Stimulated activated naive CD8-positive, alpha-beta T cell treated with anti-CD3 and anti-CD28 coated beads, Interleukin-15, Interleukin-2, amounts not matched to agents 100 ng/mL and 50 ng/mL, for 24 hours (primary cell): ENCODE data around the gene EFCAB8.
A peak's percentile ranks its signal among the peaks of the same experiment; 100 is the strongest.

Experiments
- H3K27ac Mint-ChIP-seq: one replicate; pipeline ENCODE4 v1.8.0; 2021; ENCODE audit warnings: mild to moderate bottlenecking, mixed read lengths
- H3K27me3 Mint-ChIP-seq: one replicate; pipeline ENCODE4 v1.8.0; 2021; ENCODE audit warnings: mixed read lengths
- H3K36me3 Mint-ChIP-seq: one replicate; pipeline ENCODE4 v1.8.0; 2021; ENCODE audit warnings: low read depth, mixed read lengths
- H3K4me1 Mint-ChIP-seq: one replicate; pipeline ENCODE4 v1.8.0; 2021; ENCODE audit warnings: low read depth, mixed read lengths
- H3K4me3 Mint-ChIP-seq: one replicate; pipeline ENCODE4 v1.8.0; 2021; ENCODE audit warnings: mild to moderate bottlenecking, mixed read lengths
- H3K9me3 Mint-ChIP-seq: one replicate; pipeline ENCODE4 v1.8.0; 2021; ENCODE audit warnings: mixed read lengths

EFCAB8 gene

DNA sequence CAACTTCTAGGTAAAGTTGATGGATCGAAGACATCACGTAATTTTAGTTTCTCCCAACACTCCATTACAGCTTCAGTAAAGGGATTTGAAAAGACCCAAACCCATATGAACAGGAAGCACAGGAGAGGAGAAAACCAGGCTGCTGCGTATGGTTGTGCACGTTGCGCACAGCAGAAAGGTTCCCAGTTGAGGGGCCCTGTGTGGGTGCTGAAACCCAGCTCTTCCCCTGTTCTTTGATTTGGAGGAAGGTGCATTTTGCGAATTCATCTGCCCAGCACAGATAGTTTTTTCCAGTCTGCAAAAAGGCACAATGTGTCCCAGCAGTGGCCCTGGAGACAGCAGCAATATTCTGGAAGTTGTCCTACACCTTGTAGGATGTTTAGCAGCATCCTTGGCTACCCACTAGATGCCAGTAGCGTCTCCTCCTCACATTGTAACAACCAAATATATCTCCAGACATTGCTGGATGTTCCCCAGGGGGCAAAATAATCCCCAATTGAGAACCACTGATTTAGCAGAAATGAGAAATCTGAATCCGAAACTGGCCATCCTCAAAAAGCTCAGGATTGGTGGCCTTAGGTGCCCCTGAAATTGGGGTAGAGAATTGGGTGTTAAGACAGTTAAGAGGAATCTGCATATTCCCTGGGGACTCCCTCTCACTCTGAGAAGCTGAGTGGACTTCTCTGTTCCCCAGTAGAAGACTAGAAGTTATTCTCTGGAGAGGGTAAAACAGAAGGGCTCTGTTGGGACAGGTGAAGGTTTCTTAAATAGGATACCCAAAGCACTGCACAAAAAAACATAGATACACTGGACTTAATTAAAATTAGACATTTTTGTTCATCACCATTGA, 133.3 kb downstream of the EFCAB8 start:
- no peaks in the 10 kb centered on the region for H3K36me3 Mint-ChIP-seq
- peaks cover 7% of the 10 kb centered on the region for H3K9me3 Mint-ChIP-seq
- peaks cover 31% of the 10 kb centered on the region for H3K4me1 Mint-ChIP-seq
- no peaks in the 10 kb centered on the region for H3K27me3 Mint-ChIP-seq
- H3K4me3 Mint-ChIP-seq: no peak overlapping the region
- H3K27ac Mint-ChIP-seq: no peak overlapping the region

DNA sequence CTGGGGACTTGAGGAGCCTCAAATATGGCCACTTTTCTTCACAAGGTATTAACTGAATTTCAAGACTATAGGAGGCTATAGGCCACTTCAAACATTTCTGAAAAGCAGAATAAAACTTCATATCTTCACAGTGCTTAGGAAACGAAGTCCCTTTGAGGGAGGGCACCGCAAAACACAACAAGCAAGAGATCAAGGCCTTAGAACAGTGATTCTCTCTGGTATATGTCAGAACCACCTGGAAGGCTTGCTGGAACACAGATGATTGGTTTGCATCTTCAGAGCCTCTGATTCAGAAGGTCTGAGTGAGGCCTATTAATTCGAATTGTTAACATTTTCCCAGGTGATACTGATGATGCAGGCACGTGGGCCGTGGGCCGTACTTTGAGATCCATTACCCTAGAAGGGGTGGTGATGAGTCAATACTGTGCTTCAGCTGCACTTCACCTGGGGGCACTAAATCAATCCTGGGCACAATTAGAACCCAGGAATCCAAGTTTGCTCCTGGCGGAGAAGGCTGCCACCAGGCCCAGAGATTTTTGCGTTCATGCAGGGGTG, 134.8 kb downstream of the EFCAB8 start:
- H3K27ac Mint-ChIP-seq: no peak overlapping the region
- peaks cover 31% of the 10 kb centered on the region for H3K4me1 Mint-ChIP-seq
- H3K4me3 Mint-ChIP-seq: no peak overlapping the region
- no peaks in the 10 kb centered on the region for H3K27me3 Mint-ChIP-seq
- H3K36me3 Mint-ChIP-seq: no peaks in the 10 kb centered on the region
- H3K9me3 Mint-ChIP-seq: peaks cover 7% of the 10 kb centered on the region

DNA sequence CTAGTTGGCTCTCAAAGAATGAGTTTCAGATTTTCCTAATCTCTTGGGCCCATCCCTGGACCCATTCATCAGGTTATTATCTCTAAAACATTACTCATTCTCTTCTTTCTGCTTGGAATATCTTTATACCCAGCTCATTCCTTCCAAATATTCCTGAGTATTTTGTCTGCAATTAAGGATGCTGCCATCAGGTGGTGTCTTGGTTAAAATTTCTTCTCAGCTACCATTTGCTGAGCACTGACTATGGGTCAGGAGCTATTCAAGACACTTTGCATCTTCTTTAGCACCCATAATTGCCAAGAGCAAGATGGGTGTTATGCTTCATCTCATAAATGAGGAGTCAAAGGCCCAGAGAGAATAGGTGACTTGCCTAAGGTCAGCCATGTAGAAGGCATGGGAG, 137.1 kb downstream of the EFCAB8 start:
- Mint-ChIP-seq H3K4me1 (peaks cover 38% of the 10 kb centered on the region), H3K27ac (no peak overlapping the region)

DNA sequence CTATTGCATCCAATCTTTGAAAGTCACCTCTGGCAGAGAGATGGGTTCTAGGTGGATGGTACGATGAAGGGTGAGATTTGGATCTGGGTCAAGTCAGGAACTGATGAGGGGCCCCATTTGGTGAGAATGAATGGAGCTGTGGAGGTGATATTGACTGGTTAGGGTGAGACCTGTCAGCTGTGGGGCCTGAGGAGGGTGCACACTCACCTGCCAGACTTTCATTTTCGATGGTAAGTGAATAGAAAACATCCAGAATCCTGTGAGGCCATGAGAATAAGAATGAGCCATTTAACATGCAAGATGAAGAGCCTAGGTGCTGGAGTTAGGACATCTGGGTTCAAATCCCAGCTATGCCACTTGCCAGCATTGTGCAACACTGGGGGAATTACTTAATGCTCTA, 138.7 kb downstream of the EFCAB8 start:
- no peak overlapping the region for H3K4me3 Mint-ChIP-seq
- no peak overlapping the region for H3K27ac Mint-ChIP-seq
- H3K9me3 Mint-ChIP-seq: peaks cover 7% of the 10 kb centered on the region
- peaks cover 23% of the 10 kb centered on the region for H3K4me1 Mint-ChIP-seq
- H3K27me3 Mint-ChIP-seq: no peaks in the 10 kb centered on the region
- no peaks in the 10 kb centered on the region for H3K36me3 Mint-ChIP-seq

More for the DNA sequence above, 137.1 kb downstream of the EFCAB8 start:
- Mint-ChIP-seq H3K36me3 (no peaks in the 10 kb centered on the region), H3K9me3 (peaks cover 7% of the 10 kb centered on the region), H3K4me3 (no peak overlapping the region), H3K27me3 (no peaks in the 10 kb centered on the region)

DNA sequence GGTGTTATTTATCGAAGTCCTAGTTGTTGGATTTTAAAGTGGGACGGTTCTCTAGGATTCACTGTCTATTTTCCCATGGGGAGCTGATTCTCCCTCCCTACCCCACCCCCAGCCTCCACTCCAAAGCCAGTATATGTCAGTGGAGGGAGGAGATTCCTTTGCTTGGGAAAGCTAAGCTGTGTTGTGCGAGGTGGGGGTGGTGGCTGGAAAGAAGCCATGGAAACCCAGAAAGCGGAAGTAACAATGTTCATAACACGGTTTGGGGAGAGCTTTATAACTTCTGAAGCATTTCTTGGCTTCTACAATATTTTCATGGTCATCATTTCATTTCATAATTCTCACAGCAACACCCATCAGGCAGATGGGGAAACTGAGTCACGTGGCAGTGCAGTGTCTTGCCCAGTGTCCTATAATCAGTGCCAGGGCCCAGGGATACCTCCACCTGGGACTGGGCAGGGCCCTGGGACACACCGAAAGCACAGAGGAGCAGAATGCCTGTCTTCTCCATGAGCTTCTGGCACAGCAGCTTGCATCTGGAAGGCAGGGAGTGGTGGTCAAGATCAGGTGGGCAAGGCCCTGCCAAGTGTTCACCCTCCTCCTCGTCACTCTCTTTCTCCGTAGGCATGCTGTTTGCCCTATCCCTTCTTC, 141.0 kb downstream of the EFCAB8 start:
- H3K36me3 Mint-ChIP-seq: no peaks in the 10 kb centered on the region
- peaks cover 6% of the 10 kb centered on the region for H3K9me3 Mint-ChIP-seq
- no peak overlapping the region for H3K4me3 Mint-ChIP-seq
- no peak overlapping the region for H3K27ac Mint-ChIP-seq
- peaks cover 8% of the 10 kb centered on the region for H3K4me1 Mint-ChIP-seq
- H3K27me3 Mint-ChIP-seq: no peaks in the 10 kb centered on the region

DNA sequence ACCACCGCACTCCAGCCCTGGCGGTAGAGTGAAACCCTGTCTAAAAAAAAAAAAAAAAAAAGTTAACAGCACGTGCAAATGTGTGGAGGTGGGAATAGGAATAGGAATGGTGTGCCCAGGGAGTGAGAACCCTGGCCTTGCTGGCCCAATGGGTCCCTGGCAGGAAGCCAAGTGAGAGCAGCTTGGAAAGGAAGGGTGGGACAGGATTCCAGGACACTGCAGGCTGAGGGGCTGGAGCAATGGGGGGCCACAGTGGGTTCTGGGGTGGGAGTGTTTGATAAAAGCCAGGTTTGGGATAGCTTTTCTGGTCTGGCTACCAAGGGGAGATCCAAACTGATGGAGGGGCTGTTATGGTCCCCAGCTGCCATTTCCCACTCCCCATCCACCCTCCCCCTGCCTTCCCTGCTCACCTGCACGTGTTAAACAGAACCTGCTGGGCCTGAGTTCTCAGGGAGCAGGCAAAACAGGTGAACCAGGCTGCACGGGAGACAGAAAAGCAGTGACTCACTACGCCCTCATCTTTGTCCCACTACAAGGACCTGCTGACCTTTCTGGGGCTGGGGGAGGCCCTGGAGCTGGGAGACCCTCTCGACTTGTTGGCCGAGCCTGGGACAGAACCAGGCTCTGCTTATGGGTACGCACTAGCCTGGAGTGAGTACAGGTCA, 142.2 kb downstream of the EFCAB8 start:
- peaks cover 8% of the 10 kb centered on the region for H3K4me1 Mint-ChIP-seq

DNA sequence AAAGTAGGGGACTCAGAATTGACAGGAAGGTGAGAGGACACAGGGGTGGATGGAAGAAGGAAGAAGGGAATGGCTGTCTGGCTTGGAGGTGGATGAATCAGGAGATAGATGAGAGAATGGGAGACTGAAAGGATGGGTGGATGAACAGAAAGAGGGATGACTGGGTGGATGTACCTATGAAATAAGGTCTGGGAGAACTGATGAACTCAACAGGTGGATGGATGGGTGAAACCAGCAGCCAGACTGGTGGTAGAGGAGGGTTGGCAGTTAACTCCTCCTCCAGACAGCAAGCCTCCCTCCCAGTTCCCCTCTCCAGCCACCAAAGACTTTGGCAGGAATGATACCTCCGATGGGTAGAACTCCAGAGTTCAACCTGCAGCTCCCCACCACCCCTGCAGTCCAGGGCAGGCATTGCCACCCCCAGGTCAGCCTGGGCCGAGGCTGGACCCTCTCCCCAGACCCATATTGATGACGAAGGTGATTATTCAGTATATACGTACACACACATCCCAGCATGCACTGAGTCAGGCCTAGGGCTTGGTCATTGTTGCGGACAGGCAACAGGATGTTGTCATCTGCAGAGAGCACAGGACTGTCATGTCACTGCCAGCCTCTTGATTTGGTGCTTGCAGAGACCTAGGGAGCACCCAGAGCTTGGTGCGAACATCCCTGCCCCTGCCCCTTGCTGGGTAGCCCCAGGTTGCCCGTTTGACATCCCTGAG, 143.5 kb downstream of the EFCAB8 start:
- H3K4me3 Mint-ChIP-seq: no peak overlapping the region
- H3K9me3 Mint-ChIP-seq: no peaks in the 10 kb centered on the region
- no peaks in the 10 kb centered on the region for H3K27me3 Mint-ChIP-seq
- no peaks in the 10 kb centered on the region for H3K36me3 Mint-ChIP-seq
- H3K4me1 Mint-ChIP-seq: peaks cover 8% of the 10 kb centered on the region
- H3K27ac Mint-ChIP-seq: peak overlapping the region; percentile 61

More for the DNA sequence above, 142.2 kb downstream of the EFCAB8 start:
- H3K4me3 Mint-ChIP-seq: no peak overlapping the region
- no peak overlapping the region for H3K27ac Mint-ChIP-seq
- H3K9me3 Mint-ChIP-seq: no peaks in the 10 kb centered on the region
- H3K36me3 Mint-ChIP-seq: no peaks in the 10 kb centered on the region
- H3K27me3 Mint-ChIP-seq: no peaks in the 10 kb centered on the region

DNA sequence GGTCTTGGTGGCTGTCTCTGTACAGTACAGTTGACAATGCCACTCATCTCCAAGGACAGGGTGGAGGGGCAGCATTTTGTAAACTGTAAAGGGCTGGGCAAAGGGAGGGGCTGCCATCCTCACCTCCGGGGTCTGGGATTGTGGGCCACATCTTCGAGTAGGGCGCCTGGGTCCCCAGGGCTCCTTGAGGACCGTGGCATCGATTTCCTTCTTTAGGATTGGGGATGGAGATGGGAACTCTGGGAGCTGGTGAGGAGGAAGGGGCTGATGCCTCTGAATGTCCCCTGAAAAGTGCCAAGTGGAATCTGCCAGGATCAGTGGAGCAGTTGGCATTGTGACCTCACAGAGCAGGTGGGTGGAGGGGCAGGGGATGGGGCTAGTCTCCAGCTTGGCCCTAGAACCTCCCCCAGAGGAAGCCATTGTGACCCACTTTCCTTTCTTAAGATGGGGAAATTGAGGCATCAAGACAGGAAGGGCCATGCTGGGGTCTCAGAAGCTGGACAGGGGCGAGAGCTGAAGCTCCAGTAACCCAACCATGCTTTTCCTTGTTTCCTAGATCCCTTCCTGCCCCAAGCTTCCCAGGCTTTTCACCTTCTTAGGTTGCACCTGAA, 145.5 kb downstream of the EFCAB8 start, which contains the start of gene SUN5:
Gene SUN5, minus strand, starts transcription at position 293 of the 611 bp plus-strand sequence. Its CDS starts 93 bp downstream, at position 200.
- no peaks in the 10 kb centered on the region for H3K36me3 Mint-ChIP-seq
- no peaks in the 10 kb centered on the region for H3K9me3 Mint-ChIP-seq

DNA sequence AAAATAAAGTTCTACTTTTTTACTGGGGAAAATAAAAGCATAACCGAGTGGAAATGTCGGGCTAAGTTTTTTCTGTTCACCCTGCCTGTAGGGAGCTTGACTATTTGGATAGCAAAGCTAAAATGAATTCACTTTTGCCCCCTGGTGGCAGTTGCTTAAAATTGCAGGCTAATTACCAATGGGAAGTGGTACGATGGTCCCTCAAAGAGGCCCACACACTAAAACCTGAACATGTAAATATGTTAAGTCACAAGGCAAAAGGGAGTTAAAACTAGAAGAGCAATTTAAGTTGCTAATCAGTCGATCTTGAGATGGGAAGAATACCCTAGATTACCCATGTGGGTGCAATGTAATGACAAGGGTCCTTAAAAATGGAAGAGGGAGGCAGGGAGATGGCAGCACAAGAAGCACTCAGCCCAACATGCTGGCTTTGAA, 146.4 kb downstream of the EFCAB8 start:
- Mint-ChIP-seq H3K9me3 (no peaks in the 10 kb centered on the region), H3K4me3 (no peak overlapping the region), H3K4me1 (peaks cover 6% of the 10 kb centered on the region), H3K36me3 (no peaks in the 10 kb centered on the region), H3K27ac (no peak overlapping the region), H3K27me3 (no peaks in the 10 kb centered on the region)

More for the DNA sequence above, 145.5 kb downstream of the EFCAB8 start, which contains the start of gene SUN5:
- no peak within 1 kb of the TSS for H3K4me3 Mint-ChIP-seq
- peaks cover 8% of the 10 kb centered on the region for H3K4me1 Mint-ChIP-seq
- H3K27me3 Mint-ChIP-seq: no peaks in the 10 kb centered on the region
- no peak within 1 kb of the TSS for H3K27ac Mint-ChIP-seq

DNA sequence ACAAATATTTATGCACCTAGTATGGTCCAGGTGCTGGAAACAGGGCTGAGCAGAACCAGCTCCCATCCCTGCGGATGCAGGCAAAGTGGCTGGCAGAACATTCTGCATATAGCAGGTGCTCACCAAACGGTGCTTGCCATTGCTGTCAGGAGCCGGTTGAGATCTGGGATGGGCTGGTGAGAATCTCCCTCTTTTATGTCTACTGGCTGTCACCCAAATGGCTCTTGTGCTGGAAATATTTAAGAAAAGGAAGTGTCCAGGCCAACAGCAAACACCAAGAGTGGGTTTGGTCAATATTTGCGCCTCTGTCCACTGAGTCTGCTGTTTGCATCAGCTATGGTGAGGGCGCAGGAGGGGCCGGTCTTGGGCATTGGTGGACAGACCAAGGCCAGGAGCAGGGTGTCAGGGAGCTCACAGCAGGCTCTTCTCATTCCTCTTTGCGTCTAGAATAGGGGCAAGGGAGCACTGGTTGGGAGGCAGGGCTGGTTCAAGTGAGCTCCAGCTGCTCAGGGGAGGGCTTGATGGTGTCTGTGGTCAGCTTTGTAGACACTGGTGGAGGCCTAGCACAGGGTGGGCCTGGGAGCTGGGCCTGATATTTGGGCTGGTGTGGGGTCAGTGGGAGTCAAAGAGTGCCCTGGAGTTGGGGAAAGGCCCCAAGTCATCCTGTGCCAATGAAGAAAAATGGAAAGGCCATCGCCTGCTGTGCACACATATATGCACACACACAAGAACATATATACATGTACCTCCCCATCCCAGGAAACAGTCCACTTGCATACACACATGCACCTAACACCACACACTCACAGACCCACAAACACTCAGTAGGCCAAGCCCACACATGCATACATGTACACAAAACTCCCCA, 147.4 kb downstream of the EFCAB8 start:
- Mint-ChIP-seq H3K27ac (no peak overlapping the region), H3K4me3 (no peak overlapping the region), H3K9me3 (no peaks in the 10 kb centered on the region), H3K27me3 (no peaks in the 10 kb centered on the region), H3K4me1 (no peaks in the 10 kb centered on the region), H3K36me3 (no peaks in the 10 kb centered on the region)

DNA sequence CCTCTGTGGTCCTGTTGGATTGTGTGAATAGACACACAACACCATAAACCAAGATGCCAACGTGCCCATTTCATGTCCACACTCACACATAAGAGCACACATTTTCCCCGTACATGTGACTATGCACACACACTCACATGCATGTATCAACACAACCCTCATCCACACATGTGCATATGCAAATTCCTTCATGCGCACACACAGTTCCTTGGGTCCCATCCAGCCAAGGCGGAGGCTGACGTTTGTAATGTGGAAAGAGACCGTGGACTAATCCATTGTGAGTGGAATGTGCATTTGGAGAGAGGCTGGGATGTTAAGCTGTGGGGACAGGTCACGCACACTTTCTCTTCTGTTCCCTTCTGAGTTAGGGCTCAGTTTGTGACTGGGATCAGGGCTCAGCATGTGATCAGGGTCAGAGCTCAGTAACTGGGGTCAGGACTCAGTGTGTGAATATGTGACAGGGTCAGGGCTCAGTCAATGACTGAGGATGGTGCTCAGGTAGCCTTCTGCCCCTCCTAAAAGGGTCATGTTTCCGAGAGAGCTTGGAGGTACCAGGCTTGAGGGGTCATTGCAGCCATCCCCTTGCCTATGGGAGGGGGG, 148.2 kb downstream of the EFCAB8 start:
- H3K4me3 Mint-ChIP-seq: no peak overlapping the region
- H3K9me3 Mint-ChIP-seq: no peaks in the 10 kb centered on the region
- no peaks in the 10 kb centered on the region for H3K27me3 Mint-ChIP-seq
- H3K36me3 Mint-ChIP-seq: no peaks in the 10 kb centered on the region
- H3K4me1 Mint-ChIP-seq: no peaks in the 10 kb centered on the region
- H3K27ac Mint-ChIP-seq: no peak overlapping the region

DNA sequence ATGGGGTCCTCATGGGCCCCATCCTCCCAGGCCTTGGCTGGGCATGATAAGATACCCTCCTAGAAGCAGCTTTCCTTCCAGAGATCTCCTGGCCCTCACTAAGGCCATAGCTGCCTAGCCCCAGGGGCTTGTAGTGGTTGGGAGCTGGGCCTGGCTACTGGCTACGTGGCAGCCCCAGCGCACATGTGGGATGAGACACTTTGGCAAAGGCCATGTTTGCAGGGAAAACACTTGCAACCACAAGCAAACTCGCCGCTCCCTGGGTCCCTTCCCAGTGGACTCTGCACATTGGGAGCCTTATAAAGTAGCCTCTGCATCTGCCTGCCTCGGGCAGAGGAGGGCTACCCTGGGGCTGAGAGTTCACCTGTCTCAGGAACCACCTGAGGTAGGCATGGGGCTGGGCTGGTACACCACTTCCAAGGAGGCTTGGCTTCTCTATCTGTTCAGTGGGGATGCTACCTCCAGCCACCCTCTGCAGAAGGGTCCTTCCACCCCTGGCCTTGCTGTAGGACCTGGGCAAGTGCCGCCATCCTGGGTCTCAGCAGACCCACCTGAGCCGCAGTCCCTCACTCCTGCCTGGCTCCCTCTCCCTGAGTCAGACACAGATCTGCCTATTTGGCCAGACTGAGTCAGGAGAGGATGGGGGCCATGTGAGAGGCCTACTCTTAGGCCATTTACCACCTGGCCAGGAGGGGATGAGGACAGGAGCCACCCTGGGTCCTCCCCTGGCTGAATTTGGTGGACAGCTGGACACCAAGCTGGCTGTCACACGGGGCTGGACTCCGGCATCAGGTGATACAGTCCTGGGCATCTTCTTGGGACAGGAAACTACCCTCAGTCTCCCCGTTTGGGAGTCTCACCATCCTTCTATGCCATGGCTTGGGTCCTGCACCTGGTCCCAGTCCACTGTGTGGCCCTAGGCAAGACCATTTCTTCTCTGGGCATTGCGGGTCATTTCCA, 148.9 kb downstream of the EFCAB8 start, which contains the start of gene BPIFB2:
Gene BPIFB2, plus strand, starts transcription at position 329 of the 960 bp plus-strand sequence. CDS start 871 bp downstream, outside the sequence.
- Mint-ChIP-seq H3K9me3 (no peaks in the 10 kb centered on the region), H3K27ac (no peak within 1 kb of the TSS), H3K36me3 (no peaks in the 10 kb centered on the region), H3K4me1 (no peaks in the 10 kb centered on the region), H3K27me3 (no peaks in the 10 kb centered on the region), H3K4me3 (no peak within 1 kb of the TSS)
